Activated CD4-positive, alpha-beta T cell treated with anti-CD3 and anti-CD28 coated beads for 36 hours (primary cell): ENCODE data around the gene TBC1D2. TPM values are rescaled to one million over a fixed set of nuclear protein-coding genes. Genes with fewer than 3 reads are reported as not detected.

Source experiments
- microRNA-seq: library from miRNA; unstranded; fragments of <30 nt; microRNA quantifications from one replicate; pipeline ENCODE4 v1.2.0, GENCODE V29; 2021; ENCODE audit warnings: borderline replicate concordance
- total RNA-seq, 2 experiments: library from RNA; stranded (reverse); gene quantifications; one replicate each; pipeline ENCODE4 v1.2.3, GENCODE V29; 2021

TBC1D2 gene
- total RNA-seq, 2 experiments from 2014 or later, result 2.8 to 3.2 TPM

Small RNA genes within 50 kb of the gene (microRNA-seq; reads per million reads assigned to microRNA genes)
- not detected for gene MIR6854

Other genes starting within 250 kb of the TBC1D2 start
- gene NANS, start 198.9 kb downstream of the TBC1D2 start, total RNA-seq, result 10 to 100 TPM; 45.9 to 47.7 TPM
- 10 to 100 TPM; 54.6 to 59.6 TPM for gene TRIM14, start 136.4 kb downstream of the TBC1D2 start, total RNA-seq
- gene CORO2A, start 63.0 kb downstream of the TBC1D2 start, total RNA-seq, result 10 to 100 TPM in 1 of 2 experiments, 1 to 10 TPM in 1; 9.7 to 10.3 TPM